H1 (cell line): ENCODE results near the gene HECTD3. TPM values are rescaled to one million over a fixed set of nuclear protein-coding genes. Genes with fewer than 3 reads are reported as not detected.

Experiments
- CTBP2 ChIP-seq: IDR thresholded peaks from 2 replicates; pipeline ENCODE4 v1.7.0; 2011; ENCODE audit warnings: borderline replicate concordance, mild to moderate bottlenecking, moderate library complexity, mixed read lengths, low read length; ENCODE audit not compliant: insufficient read depth, insufficient read length
- polyA plus RNA-seq, 7 experiments: library from polyadenylated mRNA; depleted of rRNA in 3 of 7; stranded (reverse) in 5 of 7; unstranded in 2 of 7; fragments of >200 nt in 5 of 7; fragments of 200-250 nt in 2 of 7; gene quantifications; 1 replicate in 5 of 7; 2 replicates in 1 of 7; 4 replicates in 1 of 7; pipeline versions ENCODE4 v1.2.1 to v1.2.3, GENCODE V29; 2011 to 2013; ENCODE audit warnings: missing spikeins in 2 of 7, mixed read lengths in 2 of 7
- total RNA-seq: library from RNA; stranded (reverse); fragmentation: NEBNext Ultra II Directional; extraction: Animal tissue kit (Norgen Biotek cat#: 25700); gene quantifications from 2 replicates; pipeline ENCODE4 v1.2.1, GENCODE V29; 2021
- TF ChIP-seq, protein P1 (sequence below): IDR thresholded peaks from 2 replicates; pipeline ENCODE4 v1.6.1; 2012; ENCODE audit warnings: low read length, inconsistent platforms

The HECTD3 gene
- total and polyA plus RNA-seq, 2 of the 8 experiments (the other 6 are each of a cell fraction or from before 2014, with no cell fraction given), result 32.9 to 52.7 TPM

GRCh38 chr1:45009956-45010854 is 919 bp downstream of the HECTD3 start (continued):
- TF ChIP-seq, protein P1, sequence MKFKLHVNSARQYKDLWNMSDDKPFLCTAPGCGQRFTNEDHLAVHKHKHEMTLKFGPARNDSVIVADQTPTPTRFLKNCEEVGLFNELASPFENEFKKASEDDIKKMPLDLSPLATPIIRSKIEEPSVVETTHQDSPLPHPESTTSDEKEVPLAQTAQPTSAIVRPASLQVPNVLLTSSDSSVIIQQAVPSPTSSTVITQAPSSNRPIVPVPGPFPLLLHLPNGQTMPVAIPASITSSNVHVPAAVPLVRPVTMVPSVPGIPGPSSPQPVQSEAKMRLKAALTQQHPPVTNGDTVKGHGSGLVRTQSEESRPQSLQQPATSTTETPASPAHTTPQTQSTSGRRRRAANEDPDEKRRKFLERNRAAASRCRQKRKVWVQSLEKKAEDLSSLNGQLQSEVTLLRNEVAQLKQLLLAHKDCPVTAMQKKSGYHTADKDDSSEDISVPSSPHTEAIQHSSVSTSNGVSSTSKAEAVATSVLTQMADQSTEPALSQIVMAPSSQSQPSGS, result no peak
- TF ChIP-seq CTBP2, result no peak
